Stimulated activated CD4-positive, alpha-beta T cell treated with anti-CD3 and anti-CD28 coated beads, TNF-alpha, amount 100 ng/mL, for 4 hours (primary cell): ENCODE data around the gene CAPN7.

ENCODE experiments used
- DNase-seq, 3 experiments: peaks; one replicate each; pipeline ENCODE4 v3.0.0-alpha.2; 2020; ENCODE audit warnings: low read depth in 3 of 3

Gene CAPN7

GRCh38 chr3:15199493-15200105 lies 6.4 kb upstream of the CAPN7 start:
- no peak for DNase-seq

GRCh38 chr3:15204005-15204404 lies 2.0 kb upstream of the CAPN7 start:
- DNase-seq: no peak

GRCh38 chr3:15205482-15205933 lies 538 bp upstream of the CAPN7 start:
- no peak for DNase-seq

GRCh38 chr3:15206662-15207576 lies 873 bp downstream of the CAPN7 start:
- no peak for DNase-seq

- DNase-seq: no peak
These were observed 1.9 kb downstream of the CAPN7 start for GRCh38 chr3:15207836-15208504.

- DNase-seq: no peak
These were observed 5.9 kb downstream of the CAPN7 start for GRCh38 chr3:15211937-15212336.

GRCh38 chr3:15214758-15215157 lies 8.7 kb downstream of the CAPN7 start:
- DNase-seq: no peak

- no peak for DNase-seq
These were observed 9.9 kb downstream of the CAPN7 start for GRCh38 chr3:15215996-15216395.

GRCh38 chr3:15216501-15216900 lies 10.5 kb downstream of the CAPN7 start:
- DNase-seq: no peak

- DNase-seq: no peak
These were observed 11.1 kb downstream of the CAPN7 start for GRCh38 chr3:15217011-15217671.

- no peak for DNase-seq
These were observed 11.8 kb downstream of the CAPN7 start for GRCh38 chr3:15217841-15218267.

- DNase-seq: no peak
These were observed 12.6 kb downstream of the CAPN7 start for GRCh38 chr3:15218689-15219088.

GRCh38 chr3:15220056-15220455 lies 14.0 kb downstream of the CAPN7 start:
- DNase-seq: no peak

- no peak for DNase-seq
These were observed 14.6 kb downstream of the CAPN7 start for GRCh38 chr3:15220661-15221060.

- DNase-seq: no peak
These were observed 15.7 kb downstream of the CAPN7 start for GRCh38 chr3:15221574-15222217.

- no peak for DNase-seq
These were observed 17.9 kb downstream of the CAPN7 start for GRCh38 chr3:15223685-15224572.

GRCh38 chr3:15228147-15228546 lies 22.1 kb downstream of the CAPN7 start:
- no peak for DNase-seq

GRCh38 chr3:15229262-15229661 lies 23.2 kb downstream of the CAPN7 start:
- no peak for DNase-seq

GRCh38 chr3:15241341-15241740 lies 35.3 kb downstream of the CAPN7 start:
- DNase-seq: peak in 1 of 3 experiments; percentile 11

GRCh38 chr3:15243822-15244482 lies 37.9 kb downstream of the CAPN7 start:
- no peak for DNase-seq
